ENCODE measurements around the gene SCARB1. TPM values are rescaled to one million over a fixed set of nuclear protein-coding genes. Genes with fewer than 3 reads are reported as not detected.

The SCARB1 gene
- total and polyA plus RNA-seq, 2 of the 13 experiments (the other 11 are each of a cell fraction or from before 2014, with no cell fraction given) = 63.4 to 160 TPM

DNA sequence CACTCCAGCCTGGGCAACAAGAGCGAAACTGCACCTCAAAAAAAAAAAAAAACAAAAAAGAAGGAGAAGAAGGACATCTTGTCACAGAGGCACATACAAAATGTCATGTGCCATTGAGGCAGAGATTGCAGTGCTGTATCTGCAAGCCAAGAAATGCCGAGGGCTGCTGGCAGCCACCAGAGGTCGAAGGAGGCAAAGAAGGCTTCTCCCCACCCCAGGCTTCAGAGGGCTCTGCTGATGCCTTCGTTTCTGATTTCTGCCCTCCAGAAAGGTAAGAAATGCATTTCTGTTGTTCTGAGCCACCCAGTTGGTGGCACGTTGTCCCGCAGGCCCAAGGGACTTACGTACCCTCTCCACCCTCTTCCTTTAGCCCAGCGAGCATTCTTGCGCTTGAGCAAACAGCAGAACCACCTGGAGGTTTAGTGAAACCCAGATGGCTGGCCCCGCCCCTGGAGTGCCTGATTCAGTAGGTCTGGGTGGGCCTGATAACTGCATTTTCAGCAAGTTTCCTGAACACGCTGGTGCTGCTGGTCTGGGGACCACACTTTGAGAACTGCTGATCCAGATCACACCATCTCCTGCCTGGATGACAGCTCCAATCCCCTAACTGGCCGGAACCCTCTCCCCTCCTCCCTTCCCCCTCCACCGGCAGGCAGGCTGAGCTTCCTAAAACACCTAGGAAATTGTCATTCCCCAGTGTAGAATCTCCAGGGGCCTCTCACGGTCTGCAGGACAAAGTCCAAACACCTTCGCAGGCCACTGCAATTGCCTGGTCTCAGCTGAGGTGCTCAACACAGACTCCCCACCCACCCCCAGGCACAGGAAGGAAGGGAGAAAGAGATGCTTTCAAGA lies 21.1 kb upstream of the SCARB1 start (continued):
- TF ChIP-seq, protein P1, sequence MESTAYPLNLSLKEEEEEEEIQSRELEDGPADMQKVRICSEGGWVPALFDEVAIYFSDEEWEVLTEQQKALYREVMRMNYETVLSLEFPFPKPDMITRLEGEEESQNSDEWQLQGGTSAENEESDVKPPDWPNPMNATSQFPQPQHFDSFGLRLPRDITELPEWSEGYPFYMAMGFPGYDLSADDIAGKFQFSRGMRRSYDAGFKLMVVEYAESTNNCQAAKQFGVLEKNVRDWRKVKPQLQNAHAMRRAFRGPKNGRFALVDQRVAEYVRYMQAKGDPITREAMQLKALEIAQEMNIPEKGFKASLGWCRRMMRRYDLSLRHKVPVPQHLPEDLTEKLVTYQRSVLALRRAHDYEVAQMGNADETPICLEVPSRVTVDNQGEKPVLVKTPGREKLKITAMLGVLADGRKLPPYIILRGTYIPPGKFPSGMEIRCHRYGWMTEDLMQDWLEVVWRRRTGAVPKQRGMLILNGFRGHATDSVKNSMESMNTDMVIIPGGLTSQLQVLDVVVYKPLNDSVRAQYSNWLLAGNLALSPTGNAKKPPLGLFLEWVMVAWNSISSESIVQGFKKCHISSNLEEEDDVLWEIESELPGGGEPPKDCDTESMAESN (CRISPR knock-in tag; conservative IDR thresholded peaks at IDR 0.05) = no peak
- TF ChIP-seq ZNF253 (CRISPR knock-in tag; IDR thresholded peaks at IDR 0.05; ENCODE audit: borderline replicate concordance) (no peak), ZNF431 (CRISPR knock-in tag; IDR thresholded peaks at IDR 0.05; ENCODE audit: borderline replicate concordance, low read depth) (no peak), PITX1 (CRISPR knock-in tag; IDR thresholded peaks at IDR 0.05) (peak; percentile 72), ATF1 (CRISPR knock-in tag; IDR thresholded peaks at IDR 0.05) (no peak), NCOA2 (CRISPR knock-in tag; IDR thresholded peaks at IDR 0.05) (peak; percentile 17; the same call in 1 of the 2 replicates), RXRB (CRISPR knock-in tag; IDR thresholded peaks at IDR 0.05; ENCODE audit: borderline replicate concordance) (peak; percentile 35; the same call in 1 of the 2 replicates), TAF15 (IDR thresholded peaks at IDR 0.05; ENCODE audit: low read depth, low read length, poor library complexity, severe bottlenecking) (no peak), SIX1 (CRISPR knock-in tag; IDR thresholded peaks at IDR 0.05; ENCODE audit: borderline replicate concordance) (no peak), MXD4 (CRISPR knock-in tag; IDR thresholded peaks at IDR 0.05) (no peak), ARNT (IDR thresholded peaks at IDR 0.05) (no peak), FOSL2 (CRISPR knock-in tag; IDR thresholded peaks at IDR 0.05) (no peak), XRCC5 (optimal IDR thresholded peaks at IDR 0.05; ENCODE audit: low read length) (peak; percentile 83), ETV6 (CRISPR knock-in tag; conservative IDR thresholded peaks at IDR 0.05) (no peak), ZNF891 (CRISPR knock-in tag; IDR thresholded peaks at IDR 0.05) (no peak), ZNF567 (CRISPR knock-in tag; IDR thresholded peaks at IDR 0.05; ENCODE audit: borderline replicate concordance) (no peak), NAIF1 (CRISPR knock-in tag; IDR thresholded peaks at IDR 0.05; ENCODE audit: borderline replicate concordance) (peak; percentile 79; the same call in 1 of the 2 replicates), PHF20 (CRISPR knock-in tag; IDR thresholded peaks at IDR 0.05) (no peak; the same call in 1 of the 2 replicates), HCFC1 (IDR thresholded peaks at IDR 0.05; ENCODE audit: low read depth, low read length) (no peak), SPEN (CRISPR knock-in tag; IDR thresholded peaks at IDR 0.05; ENCODE audit: low read depth) (peak; percentile 30; the same call in 1 of the 2 replicates), MBD4 (IDR thresholded peaks at IDR 0.05; ENCODE audit: borderline replicate concordance, low read length) (no peak), ZNF749 (CRISPR knock-in tag; IDR thresholded peaks at IDR 0.05; ENCODE audit: borderline replicate concordance) (no peak), HNRNPL (IDR thresholded peaks at IDR 0.05; ENCODE audit: low read depth, low read length) (peak; percentile 68; the same call in 1 of the 2 replicates)
- TF ChIP-seq, protein P2, sequence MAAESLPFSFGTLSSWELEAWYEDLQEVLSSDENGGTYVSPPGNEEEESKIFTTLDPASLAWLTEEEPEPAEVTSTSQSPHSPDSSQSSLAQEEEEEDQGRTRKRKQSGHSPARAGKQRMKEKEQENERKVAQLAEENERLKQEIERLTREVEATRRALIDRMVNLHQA (CRISPR knock-in tag; IDR thresholded peaks at IDR 0.05) = no peak
- TF ChIP-seq, protein P3, sequence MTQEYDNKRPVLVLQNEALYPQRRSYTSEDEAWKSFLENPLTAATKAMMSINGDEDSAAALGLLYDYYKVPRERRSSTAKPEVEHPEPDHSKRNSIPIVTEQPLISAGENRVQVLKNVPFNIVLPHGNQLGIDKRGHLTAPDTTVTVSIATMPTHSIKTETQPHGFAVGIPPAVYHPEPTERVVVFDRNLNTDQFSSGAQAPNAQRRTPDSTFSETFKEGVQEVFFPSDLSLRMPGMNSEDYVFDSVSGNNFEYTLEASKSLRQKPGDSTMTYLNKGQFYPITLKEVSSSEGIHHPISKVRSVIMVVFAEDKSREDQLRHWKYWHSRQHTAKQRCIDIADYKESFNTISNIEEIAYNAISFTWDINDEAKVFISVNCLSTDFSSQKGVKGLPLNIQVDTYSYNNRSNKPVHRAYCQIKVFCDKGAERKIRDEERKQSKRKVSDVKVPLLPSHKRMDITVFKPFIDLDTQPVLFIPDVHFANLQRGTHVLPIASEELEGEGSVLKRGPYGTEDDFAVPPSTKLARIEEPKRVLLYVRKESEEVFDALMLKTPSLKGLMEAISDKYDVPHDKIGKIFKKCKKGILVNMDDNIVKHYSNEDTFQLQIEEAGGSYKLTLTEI (CRISPR knock-in tag; conservative IDR thresholded peaks at IDR 0.05) = no peak
